ENCODE results near the gene GNA15.

Gene GNA15

GRCh38 chr19:3119071-3119595 is 16.7 kb upstream of the GNA15 start:
- Histone ChIP-seq H3K9me3 (no peaks in the 10 kb centered on the region), H3K4me3 (ENCODE audit: low read depth, low read length) (no peak overlapping the region), H3K4me1 (no peaks in the 10 kb centered on the region), H3K36me3 (peaks cover 9% of the 10 kb centered on the region), H3K27me3 (no peaks in the 10 kb centered on the region)
- DNase-seq = no peak
- no peak for TF ChIP-seq CTCF (IDR thresholded peaks at IDR 0.05; ENCODE audit: low read depth, low read length)

- Histone ChIP-seq H3K27me3 (no peaks in the 10 kb centered on the region), H3K4me3 (ENCODE audit: low read depth, low read length) (no peak overlapping the region), H3K36me3 (peaks cover 7% of the 10 kb centered on the region), H3K4me1 (no peaks in the 10 kb centered on the region), H3K9me3 (no peaks in the 10 kb centered on the region)
- no peak for DNase-seq
- TF ChIP-seq CTCF (IDR thresholded peaks at IDR 0.05; ENCODE audit: low read depth, low read length) = no peak
These were observed 16.0 kb upstream of the GNA15 start for GRCh38 chr19:3119693-3120380.

- H3K9me3 ChIP-seq = no peaks in the 10 kb centered on the region
- no peak overlapping the region for H3K4me3 ChIP-seq (ENCODE audit: low read depth, low read length)
- no peaks in the 10 kb centered on the region for H3K4me1 ChIP-seq
- no peak for TF ChIP-seq CTCF (IDR thresholded peaks at IDR 0.05; ENCODE audit: low read depth, low read length)
- no peaks in the 10 kb centered on the region for H3K27me3 ChIP-seq
- H3K36me3 ChIP-seq = peaks cover 7% of the 10 kb centered on the region
- no peak for DNase-seq
These were observed 15.1 kb upstream of the GNA15 start for GRCh38 chr19:3120611-3121276.

GRCh38 chr19:3121396-3121795 is 14.4 kb upstream of the GNA15 start:
- TF ChIP-seq CTCF (IDR thresholded peaks at IDR 0.05; ENCODE audit: low read depth, low read length) = no peak

GRCh38 chr19:3121821-3122511 is 13.9 kb upstream of the GNA15 start:
- Histone ChIP-seq H3K4me1 (no peaks in the 10 kb centered on the region), H3K4me3 (ENCODE audit: low read depth, low read length) (no peak overlapping the region), H3K27me3 (no peaks in the 10 kb centered on the region), H3K9me3 (no peaks in the 10 kb centered on the region), H3K36me3 (peaks cover 4% of the 10 kb centered on the region)
- no peak for DNase-seq
- TF ChIP-seq CTCF (IDR thresholded peaks at IDR 0.05; ENCODE audit: low read depth, low read length) = no peak

More at GRCh38 chr19:3121396-3121795, 14.4 kb upstream of the GNA15 start:
- H3K4me3 ChIP-seq (ENCODE audit: low read depth, low read length) = no peak overlapping the region
- H3K36me3 ChIP-seq = peaks cover 4% of the 10 kb centered on the region
- DNase-seq = no peak
- no peaks in the 10 kb centered on the region for H3K9me3 ChIP-seq
- no peaks in the 10 kb centered on the region for H3K4me1 ChIP-seq
- no peaks in the 10 kb centered on the region for H3K27me3 ChIP-seq
